T-helper 2 cell treated with Interferon-gamma antibody and Interleukin-4, amounts not matched to agents 100 ng/mL and 5 ng/mL, for 36 hours (primary cell): ENCODE measurements around the gene AKAP6. TPM values are rescaled to one million over a fixed set of nuclear protein-coding genes. Genes with fewer than 3 reads are reported as not detected.

ENCODE experiments used
- intact Hi-C: fragments of 100-400 bp; cut with micrococcal nuclease; formaldehyde crosslinking; loops from one replicate; pipeline ENCODE4 v1.15.1; 2023
- total RNA-seq: library from RNA; stranded (reverse); gene quantifications from 2 replicates; pipeline ENCODE4 v1.2.3, GENCODE V29; 2022

Gene AKAP6, protein sequence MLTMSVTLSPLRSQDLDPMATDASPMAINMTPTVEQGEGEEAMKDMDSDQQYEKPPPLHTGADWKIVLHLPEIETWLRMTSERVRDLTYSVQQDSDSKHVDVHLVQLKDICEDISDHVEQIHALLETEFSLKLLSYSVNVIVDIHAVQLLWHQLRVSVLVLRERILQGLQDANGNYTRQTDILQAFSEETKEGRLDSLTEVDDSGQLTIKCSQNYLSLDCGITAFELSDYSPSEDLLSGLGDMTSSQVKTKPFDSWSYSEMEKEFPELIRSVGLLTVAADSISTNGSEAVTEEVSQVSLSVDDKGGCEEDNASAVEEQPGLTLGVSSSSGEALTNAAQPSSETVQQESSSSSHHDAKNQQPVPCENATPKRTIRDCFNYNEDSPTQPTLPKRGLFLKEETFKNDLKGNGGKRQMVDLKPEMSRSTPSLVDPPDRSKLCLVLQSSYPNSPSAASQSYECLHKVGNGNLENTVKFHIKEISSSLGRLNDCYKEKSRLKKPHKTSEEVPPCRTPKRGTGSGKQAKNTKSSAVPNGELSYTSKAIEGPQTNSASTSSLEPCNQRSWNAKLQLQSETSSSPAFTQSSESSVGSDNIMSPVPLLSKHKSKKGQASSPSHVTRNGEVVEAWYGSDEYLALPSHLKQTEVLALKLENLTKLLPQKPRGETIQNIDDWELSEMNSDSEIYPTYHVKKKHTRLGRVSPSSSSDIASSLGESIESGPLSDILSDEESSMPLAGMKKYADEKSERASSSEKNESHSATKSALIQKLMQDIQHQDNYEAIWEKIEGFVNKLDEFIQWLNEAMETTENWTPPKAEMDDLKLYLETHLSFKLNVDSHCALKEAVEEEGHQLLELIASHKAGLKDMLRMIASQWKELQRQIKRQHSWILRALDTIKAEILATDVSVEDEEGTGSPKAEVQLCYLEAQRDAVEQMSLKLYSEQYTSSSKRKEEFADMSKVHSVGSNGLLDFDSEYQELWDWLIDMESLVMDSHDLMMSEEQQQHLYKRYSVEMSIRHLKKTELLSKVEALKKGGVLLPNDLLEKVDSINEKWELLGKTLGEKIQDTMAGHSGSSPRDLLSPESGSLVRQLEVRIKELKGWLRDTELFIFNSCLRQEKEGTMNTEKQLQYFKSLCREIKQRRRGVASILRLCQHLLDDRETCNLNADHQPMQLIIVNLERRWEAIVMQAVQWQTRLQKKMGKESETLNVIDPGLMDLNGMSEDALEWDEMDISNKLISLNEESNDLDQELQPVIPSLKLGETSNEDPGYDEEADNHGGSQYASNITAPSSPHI (N-terminal part only)
- 0.45 and 1.4 TPM in 2 replicates for total RNA-seq

DNA sequence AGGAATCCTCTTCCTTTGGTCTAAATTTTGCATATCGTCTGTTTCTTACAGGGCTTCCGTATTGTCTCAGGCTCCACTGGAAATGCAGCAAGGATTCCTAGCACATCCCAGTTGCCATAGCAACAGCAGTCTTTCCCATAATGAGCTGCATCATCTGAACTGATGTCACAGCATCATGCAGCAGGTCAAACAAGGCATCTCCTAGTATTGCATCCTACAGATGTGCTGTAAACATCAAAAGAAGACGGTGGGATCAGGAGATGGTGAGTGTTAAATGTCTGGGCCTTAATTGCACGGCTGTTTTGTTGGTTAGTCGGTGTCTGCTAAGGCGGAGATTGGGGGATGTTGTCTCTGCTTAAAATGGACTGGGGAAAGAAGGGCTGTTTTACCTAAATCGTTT is at the start of gene AKAP6:
AKAP6 (plus strand) TSS at position 153 of the 400 bp plus-strand sequence. CDS start 104,196 bp downstream, outside the sequence.
- intact Hi-C loops: no loop called here

DNA sequence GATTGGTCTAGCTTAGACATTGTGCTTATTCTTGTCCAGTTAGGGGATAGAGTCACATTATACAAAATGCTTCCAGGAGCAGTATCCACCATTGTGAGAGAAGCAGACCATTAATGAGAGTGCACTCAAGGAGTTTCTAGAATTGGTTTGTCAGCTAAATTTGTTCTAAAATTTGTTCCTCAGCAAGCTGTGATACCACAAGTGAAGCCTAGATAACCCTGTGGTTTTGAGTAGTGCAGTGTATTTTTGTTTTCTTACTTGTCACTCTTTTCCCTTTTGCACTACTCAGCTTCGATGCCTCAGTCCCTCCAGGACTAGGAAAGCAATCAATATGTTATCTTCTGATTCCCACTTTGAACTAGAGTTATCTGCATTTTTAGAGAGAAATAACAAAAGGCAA is 42.5 kb upstream of the AKAP6 start:
- intact Hi-C loops: no loop called here

DNA sequence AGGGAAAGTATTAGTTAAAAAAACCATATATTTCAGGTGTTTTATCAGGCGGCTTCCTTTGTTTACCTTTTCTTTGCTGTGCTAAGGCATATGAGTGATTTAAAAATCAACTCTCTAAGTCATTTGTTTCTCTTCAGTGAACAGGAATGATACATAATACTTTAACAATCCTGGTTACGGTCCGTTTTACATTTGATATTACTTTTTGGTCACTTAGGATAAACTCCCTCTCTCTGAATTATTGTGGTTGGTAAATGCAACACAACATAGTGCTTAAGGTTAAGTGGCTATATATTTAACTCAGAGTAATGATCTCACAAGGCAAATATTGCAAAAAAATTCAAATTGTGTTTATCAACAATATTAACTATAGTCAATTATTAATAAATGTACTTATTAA is 32.7 kb upstream of the AKAP6 start:
- intact Hi-C loops: no loop called here

DNA sequence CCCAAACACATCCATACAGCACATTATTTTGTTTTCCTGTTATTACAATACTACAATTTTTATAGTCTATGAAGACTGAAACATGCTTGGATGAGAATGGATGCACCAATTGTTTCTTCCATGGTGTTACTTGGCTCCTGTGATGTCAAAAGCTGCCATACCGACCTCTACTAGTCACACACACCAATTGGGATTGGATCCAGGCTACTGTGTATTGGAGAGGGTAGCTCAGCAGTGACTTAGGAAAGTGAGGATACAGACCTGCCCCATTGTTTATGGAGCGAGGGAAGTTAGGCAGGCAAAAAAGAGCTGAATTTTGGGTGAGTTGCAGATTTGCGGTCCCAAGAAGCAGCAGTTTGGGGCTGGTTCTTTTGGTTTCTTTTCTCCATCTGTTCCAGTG is 30.8 kb upstream of the AKAP6 start:
- intact Hi-C loops: no loop called here

DNA sequence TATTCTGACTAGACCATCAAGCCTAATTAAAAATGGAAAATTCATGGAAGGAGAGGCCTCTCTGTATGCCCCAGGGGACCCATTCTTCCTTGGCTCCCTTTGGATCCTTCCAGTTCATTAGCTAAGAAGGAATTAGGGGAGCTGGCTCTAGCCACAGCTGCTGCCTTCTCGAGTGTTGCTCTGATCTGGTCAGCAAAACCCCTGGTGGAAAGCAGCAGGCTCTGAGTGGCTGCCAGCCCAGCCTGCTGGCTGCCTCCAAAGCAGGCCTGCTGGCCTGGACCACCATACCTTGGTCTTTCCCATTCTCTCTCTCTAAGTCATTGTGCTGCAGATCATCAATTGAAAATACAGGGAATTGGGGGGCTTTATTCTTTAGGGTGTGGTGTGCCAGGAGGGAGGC is 29.0 kb upstream of the AKAP6 start:
- intact Hi-C loops: no loop called here

DNA sequence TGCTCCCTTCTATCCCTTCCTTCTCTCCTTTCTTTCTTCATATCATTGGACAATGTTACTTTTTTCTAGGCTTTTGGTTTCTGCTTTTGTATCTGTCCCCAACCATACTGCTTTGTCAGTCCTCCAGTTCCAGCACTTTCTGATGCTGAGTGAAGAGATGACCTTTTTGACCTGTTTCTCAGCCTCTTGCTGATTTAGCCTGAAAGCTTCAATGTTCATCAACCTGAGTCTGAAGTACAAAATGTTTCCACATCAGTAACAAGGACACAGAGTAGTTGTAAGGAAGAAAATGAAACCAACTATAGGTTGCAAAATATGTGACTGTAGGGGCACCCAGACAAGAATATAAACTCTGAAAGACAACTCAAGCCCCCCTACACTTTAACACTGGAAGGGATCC is 25.2 kb upstream of the AKAP6 start:
- intact Hi-C loops: no loop called here

DNA sequence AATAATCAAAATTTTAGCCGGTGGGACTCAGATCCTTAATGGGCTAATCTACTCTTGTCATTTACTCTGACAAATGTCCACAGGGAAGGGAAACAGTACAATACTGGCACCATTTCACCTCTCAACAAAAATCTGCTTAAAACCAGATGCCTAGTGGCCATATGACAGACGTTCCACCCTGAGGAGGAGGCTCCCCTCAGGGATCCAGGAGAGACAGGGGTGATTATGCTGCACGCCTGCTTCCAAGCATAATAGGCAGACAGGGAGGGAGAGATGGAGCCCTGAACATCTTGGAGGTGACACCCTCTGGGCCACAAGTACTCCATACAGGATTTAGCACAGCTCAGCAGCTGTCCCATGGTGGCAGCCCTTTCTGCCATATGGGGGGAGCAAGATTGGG is 24.8 kb upstream of the AKAP6 start:
- intact Hi-C loops: no loop called here

DNA sequence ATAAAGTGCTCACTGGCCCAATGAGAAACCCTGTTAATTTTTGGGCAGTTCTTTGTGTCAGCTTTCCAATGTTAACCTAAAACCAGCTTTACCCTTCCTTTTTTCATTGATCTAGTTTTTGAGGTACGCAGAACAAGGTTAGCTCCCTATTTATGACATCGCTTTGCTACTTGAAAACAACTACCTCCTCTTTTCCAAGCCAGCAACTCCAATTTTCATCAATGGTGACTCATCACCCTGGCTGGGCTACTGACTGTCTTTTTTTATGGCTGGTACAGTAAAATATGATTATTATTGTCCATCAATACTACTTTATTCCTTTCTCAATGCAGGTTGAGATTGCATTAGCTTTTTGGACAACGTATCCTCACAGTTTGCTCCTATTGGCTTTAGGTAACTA is 22.5 kb upstream of the AKAP6 start:
- intact Hi-C loops: no loop called here

DNA sequence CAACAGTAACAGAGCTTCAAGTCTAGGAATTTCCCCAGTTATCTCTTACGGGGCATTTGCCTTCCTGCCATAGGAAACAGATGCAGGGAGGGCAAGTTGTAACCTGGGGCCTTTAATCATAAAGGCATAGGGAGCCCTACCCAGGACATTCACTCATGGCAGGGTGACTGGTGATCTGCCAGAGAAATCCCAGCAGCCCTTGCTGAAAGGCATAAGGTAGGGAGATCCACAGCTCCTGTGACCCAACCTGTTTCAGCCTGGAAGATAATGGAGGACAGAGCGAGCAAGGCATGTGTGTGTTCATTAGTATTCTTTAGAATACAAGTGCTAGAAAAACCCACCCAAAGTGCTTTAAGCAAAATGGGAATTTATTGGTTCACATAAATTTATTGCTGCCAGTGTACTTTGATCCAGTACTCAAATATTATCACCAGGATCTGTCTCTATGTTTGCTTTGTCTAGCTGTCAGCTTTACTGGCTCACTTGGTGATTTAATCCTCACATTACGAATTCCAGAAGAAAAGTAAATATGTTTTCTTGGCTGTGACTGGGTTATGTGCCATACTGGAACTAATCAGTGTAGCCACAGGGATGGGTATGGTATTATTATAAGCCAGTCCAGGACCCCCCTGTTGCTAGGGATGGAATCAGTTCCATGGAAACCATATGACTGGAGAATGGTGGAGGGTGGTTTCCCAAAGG is 21.1 kb upstream of the AKAP6 start:
- intact Hi-C loops: no loop called here

DNA sequence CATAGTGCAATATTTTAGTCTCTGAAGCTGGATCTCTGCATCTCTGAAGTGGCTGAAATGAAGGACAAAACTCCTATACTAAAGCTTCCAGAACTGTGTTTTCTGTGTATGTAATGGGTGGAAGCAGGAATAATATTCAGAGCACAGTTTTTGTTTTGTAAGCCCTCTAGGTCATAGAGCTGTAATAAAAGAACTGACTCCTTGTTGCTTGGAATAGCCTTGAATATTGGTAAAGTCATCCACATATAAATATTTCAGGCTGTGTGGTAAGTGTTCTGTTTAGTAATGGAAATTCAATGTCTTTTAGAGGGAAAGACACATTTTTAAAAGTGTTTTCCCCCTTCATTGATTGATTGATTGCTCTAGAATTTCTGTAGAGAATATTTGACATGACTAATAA is 18.2 kb upstream of the AKAP6 start:
- intact Hi-C loops: no loop called here

DNA sequence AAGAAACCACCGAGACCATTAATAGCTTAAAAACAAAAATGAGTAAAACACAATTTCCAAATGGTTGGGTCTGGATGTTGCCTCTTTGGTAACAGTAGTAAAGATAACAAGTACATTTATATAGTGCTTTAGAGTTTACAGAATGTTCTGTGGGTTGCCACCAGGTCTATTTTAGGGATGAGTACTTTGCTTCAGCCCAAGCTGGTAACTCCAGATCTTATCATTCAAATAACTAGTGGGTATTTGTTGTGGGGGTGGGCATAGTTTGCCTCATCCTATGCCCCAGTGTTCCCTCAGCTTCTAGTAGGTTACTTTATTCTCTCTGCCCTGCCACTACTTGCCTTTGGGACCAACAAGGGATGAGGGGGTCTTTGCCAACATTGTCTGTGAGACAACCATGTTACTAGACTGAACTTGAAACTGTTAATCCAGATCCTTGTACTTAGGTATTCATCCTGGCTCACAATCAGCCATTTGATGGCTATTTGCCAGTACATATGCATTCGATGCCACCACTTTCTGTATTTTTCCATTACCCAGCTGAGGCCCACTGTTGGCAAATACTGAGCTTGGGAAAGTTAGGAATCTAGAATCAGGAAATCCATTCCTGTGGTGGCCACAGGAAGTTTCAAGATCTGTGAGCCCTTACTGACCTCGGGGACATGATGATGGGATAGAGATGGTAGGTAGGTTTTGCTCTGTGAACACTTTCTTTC is 17.6 kb upstream of the AKAP6 start:
- intact Hi-C loops: no loop called here

DNA sequence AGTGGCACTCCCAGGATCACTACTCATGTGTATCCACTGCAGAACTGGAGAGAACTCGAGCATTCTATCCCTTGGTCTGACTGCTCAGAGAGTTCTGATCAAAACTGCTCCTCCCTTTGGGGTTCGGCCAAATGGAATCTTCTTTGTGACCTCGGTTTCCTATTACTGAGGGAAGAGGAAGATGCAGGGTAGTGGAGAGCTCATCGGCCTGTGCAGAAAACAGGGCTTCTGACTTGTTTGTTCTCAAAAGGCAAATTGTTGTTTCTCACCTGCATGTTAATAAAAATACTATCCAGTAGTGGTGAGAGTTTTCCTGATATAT is 17.1 kb upstream of the AKAP6 start:
- intact Hi-C loops: no loop called here

DNA sequence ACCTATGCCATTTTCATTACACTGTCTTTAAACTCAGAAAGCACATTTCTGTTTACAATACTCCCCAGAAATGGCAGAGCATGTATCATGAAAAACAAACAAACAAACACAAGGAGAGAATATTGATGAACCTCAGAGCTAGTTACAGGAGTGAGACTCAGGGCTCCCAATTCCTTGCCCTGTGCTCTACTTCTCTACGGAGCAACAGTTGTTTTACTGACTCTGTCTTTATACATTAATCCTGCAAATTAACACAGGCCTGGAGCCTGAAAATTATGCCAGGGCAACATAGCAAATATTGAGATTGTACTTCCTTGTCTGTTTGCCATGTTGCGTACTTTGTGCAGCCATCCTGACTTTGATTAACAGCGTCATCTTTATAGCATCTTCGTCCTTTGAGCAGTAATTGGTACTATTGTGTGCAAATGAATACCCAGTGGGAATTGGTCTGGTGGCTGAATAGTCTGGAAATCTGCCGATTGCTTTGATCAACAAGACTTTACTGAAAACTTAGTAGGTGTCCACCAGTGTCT is 15.2 kb upstream of the AKAP6 start:
- intact Hi-C loops: no loop called here

DNA sequence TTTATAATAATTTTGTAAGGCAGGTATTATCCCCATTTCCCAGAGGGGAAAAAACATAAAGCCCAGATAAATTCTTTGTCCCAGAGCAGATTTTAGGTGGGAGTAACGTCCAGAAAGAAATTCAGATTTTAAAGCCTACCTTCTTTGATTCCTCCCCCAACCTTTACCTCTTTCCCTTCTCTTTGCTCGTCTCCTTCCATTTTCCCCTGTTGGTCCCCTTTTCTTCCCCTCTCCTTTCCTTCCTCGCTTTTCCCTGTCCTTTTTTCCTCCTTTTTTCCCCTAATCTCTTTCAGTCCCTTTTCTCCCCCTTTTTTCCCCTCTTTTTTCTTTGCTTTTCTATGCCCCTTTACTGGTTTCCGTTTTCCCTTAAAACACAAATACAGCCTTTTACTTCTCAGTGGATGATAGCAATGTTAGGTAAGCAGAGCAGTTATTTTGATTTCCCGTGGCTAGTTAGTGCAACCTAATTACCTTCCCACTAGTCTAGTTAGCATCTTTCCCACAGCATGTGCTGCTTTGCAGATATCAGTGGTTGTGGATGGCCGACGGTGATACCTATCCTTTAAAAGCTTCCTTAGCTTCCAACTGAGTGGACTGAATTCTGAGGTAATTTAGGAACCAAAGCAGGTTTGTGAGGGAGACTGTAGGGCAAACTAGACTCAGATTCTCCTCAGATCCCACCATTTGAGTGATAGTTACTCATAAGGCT is 10.9 kb upstream of the AKAP6 start:
- intact Hi-C loops: no loop called here

DNA sequence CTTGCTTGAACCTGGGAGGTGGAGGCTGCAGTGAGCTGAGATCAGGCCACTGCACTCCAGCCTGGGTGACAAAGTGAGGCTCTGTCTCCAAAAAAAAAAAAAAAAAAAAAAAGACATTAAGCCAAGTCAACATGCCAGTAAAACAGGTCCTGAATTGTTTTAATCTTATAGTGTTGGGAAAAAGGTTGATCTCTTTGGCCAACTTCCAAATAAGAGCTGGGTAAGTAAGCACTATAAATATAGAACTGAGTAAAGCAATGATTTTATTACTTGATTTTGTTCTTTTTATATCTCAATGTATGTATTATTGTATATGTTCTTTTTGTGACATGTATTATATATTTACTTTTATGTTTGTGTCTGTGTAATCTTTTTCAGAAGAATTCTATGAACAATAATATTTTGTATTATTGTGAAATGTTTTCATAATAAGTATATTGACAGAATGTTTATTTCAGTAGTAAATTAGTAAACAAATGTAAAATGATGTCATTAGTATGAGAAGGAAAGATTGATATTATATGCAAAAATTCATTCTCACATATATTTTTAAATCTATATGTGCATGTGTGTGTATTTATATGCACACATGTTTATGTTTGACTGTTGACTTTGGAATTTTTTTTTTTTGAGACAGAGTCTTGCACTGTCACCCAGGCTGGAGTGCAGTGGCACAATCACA is 9.6 kb upstream of the AKAP6 start:
- intact Hi-C loops: no loop called here

DNA sequence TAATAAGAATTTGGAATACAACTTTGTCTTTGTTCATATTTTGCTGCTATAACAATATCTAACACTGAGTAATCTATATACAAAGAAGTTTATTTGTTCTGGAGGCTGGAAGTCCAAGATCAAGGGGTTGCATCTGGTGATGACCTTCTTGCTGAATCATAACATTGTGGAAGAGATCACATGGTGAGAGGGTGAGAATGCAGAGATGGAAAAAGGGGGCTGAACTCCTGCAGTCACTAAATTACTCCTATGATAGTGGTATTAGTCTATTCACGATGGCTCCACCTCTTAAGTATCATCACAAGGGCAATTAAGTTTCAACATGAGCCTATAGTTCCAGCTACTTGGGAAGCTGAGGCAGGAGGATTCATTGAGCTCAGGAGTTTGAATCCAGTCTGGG is 4.5 kb upstream of the AKAP6 start:
- intact Hi-C loops: no loop called here

DNA sequence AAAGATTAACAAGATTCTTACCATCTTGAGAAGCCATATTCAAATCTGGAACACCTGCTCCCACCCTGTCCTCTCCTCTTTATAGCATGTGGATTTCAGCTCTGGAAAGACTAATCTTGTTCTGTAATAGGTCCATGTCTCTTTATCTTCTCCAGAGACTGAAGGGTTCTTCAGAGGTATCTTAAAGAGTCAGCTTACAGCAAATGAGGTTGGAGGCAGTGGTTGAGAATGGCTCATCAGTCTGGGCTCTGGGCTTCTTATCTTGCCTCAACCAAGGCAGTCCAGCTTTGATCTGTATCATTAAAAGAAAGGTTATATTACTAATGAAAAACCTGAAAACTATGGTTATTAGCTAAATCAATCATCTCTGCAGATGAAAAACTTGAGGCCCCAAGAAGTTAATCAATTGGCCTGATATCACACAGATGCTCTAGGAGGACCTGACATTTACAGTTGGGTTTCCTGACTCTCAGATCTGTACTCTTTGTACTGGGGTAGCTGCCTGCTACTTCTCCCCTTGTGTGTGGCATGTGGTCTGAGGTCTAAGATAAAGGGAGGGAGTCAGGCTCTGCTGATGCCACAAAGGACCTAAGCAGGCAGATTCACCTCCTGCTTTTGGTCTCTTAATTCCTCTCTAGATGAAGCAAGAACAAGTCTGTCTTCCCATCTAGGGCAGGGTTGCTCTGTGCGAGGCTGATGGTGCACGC is 1.7 kb upstream of the AKAP6 start:
- intact Hi-C loops: no loop called here

DNA sequence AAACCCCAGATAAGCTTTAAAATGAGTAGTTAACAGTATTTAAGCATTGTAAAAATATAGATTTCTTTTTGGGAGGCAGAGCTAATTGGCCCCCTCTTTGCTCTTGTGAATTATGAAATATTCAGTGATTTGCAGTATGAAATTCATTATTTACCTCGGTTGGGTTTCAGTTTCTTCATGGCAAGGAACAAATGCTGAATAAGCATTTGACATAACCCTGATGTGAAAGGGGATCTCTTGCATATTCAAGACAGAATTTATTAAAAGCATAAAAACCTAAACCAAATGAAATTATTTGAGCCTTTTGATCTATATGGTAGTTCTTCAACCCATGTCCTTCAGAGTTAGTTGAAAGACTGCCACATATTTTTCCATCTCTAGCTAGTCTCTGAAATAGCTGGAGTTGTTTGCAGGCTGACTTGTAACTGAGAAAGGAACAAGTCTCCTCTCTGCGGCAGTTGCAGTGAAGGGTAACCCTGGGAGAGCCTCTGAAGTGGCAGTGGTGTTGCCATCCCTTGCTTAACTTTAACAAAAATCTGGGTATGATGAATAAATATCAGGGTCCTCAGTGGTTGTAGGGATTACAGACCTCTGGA is 690 bp downstream of the AKAP6 start:
- intact Hi-C loops: no loop called here
